Uterus (tissue), 2 donors: Measurements from ENCODE around the gene LIMS2.

Source experiments
- CTCF ChIP-seq, 4 experiments: fragments of 200-600 bp in 2 of 4; fragments of 450-650 bp in 2 of 4; sonication (generic) in 2 of 4; IDR thresholded peaks; one replicate each; pipeline ENCODE4 v1.5.1; 2016 to 2019; ENCODE audit warnings: antibody characterized with exemption in 4 of 4, mild to moderate bottlenecking in 2 of 4, moderate library complexity in 1 of 4
- POLR2A ChIP-seq, 2 donors: fragments of 450-650 bp; IDR thresholded peaks; one replicate each; pipeline ENCODE4 v1.6.1; 2016; ENCODE audit warnings: antibody characterized with exemption in 2 of 2, mild to moderate bottlenecking in 1 of 2, moderate library complexity in 1 of 2

GRCh38 chr2:127645395-127646291 lies 29.7 kb downstream of the LIMS2 start, which contains the start of gene GPR17:
- TF ChIP-seq CTCF (IDR thresholded peaks at IDR 0.05): no peak
- no peak for TF ChIP-seq POLR2A (IDR thresholded peaks at IDR 0.05)
